ENCODE data around the gene FLNA.

GRCh38 chrX:154304846-154305245 lies 69.6 kb downstream of the FLNA start:
- TF ChIP-seq EZH2 (optimal IDR thresholded peaks at IDR 0.05; ENCODE audit: low read depth, low read length): no peak
- TF ChIP-seq CTCF (IDR thresholded peaks at IDR 0.05; ENCODE audit: low read length): no peak
- no peak for TF ChIP-seq EZH2phosphoT487 (IDR thresholded peaks at IDR 0.05; ENCODE audit: low read length)
